Endometrial microvascular endothelial cells (primary cell): ENCODE results near the gene COL1A2. TPM values are rescaled to one million over a fixed set of nuclear protein-coding genes. Genes with fewer than 3 reads are reported as not detected.

ENCODE experiments used
- in situ Hi-C: cut with HindIII; loops from 2 replicates; pipeline ENCODE4 v1.10.0; 2017; ENCODE audit warnings: low sequenced_read_pairs, low pct_unique_long_range_greater_than_20kb; ENCODE audit errors: inconsistent ontology term
- total RNA-seq: library from RNA; depleted of rRNA; stranded (reverse); fragments of >200 nt; gene quantifications from one replicate; pipeline ENCODE4 v1.2.3, GENCODE V29; 2015; ENCODE audit errors: inconsistent ontology term

COL1A2 gene
- total RNA-seq = 73.4 TPM

- in situ Hi-C loops = no loop called here
These were observed at the start of gene COL1A2 for GRCh38 chr7:94394437-94395140. Gene COL1A2, plus strand, starts transcription at chr7:94394895. Its CDS starts 137 bp downstream, at chr7:94395032.

- in situ Hi-C loops = no loop called here
These were observed 48.8 kb upstream of the COL1A2 start for GRCh38 chr7:94345907-94346306.

GRCh38 chr7:94348142-94348541, 46.6 kb upstream of the COL1A2 start:
- in situ Hi-C loops = no loop called here

- in situ Hi-C loops = no loop called here
These were observed 44.0 kb upstream of the COL1A2 start for GRCh38 chr7:94350734-94351133.

- in situ Hi-C loops = no loop called here
These were observed 43.0 kb upstream of the COL1A2 start for GRCh38 chr7:94351703-94352102.

GRCh38 chr7:94352887-94353286, 41.8 kb upstream of the COL1A2 start:
- in situ Hi-C loops = no loop called here

GRCh38 chr7:94354953-94355352, 39.7 kb upstream of the COL1A2 start:
- in situ Hi-C loops = no loop called here

GRCh38 chr7:94355454-94355853, 39.2 kb upstream of the COL1A2 start:
- in situ Hi-C loops = no loop called here

GRCh38 chr7:94357076-94357475, 37.6 kb upstream of the COL1A2 start:
- in situ Hi-C loops = no loop called here

GRCh38 chr7:94360926-94361325, 33.8 kb upstream of the COL1A2 start:
- in situ Hi-C loops = no loop called here

GRCh38 chr7:94362276-94362675, 32.4 kb upstream of the COL1A2 start:
- in situ Hi-C loops = no loop called here

GRCh38 chr7:94364816-94365215, 29.9 kb upstream of the COL1A2 start:
- in situ Hi-C loops = no loop called here

- in situ Hi-C loops = no loop called here
These were observed 28.5 kb upstream of the COL1A2 start for GRCh38 chr7:94366163-94366562.

GRCh38 chr7:94366832-94367231, 27.9 kb upstream of the COL1A2 start:
- in situ Hi-C loops = no loop called here

- in situ Hi-C loops = no loop called here
These were observed 26.7 kb upstream of the COL1A2 start for GRCh38 chr7:94367949-94368348.

- in situ Hi-C loops = no loop called here
These were observed 26.3 kb upstream of the COL1A2 start for GRCh38 chr7:94368371-94368791.

GRCh38 chr7:94374231-94374630, 20.5 kb upstream of the COL1A2 start:
- in situ Hi-C loops = no loop called here

GRCh38 chr7:94374721-94375566, 19.8 kb upstream of the COL1A2 start:
- in situ Hi-C loops = no loop called here

- in situ Hi-C loops = no loop called here
These were observed 19.0 kb upstream of the COL1A2 start for GRCh38 chr7:94375691-94376090.

GRCh38 chr7:94376281-94376680, 18.4 kb upstream of the COL1A2 start:
- in situ Hi-C loops = no loop called here
